Left forelimb (tissue), 1 donor: ENCODE data around the gene ARHGEF12.

Source experiments
- DNase-seq: peaks from one replicate; pipeline ENCODE4 v3.0.0-alpha.2; 2018; ENCODE audit warnings: low spot score

Gene ARHGEF12

DNA sequence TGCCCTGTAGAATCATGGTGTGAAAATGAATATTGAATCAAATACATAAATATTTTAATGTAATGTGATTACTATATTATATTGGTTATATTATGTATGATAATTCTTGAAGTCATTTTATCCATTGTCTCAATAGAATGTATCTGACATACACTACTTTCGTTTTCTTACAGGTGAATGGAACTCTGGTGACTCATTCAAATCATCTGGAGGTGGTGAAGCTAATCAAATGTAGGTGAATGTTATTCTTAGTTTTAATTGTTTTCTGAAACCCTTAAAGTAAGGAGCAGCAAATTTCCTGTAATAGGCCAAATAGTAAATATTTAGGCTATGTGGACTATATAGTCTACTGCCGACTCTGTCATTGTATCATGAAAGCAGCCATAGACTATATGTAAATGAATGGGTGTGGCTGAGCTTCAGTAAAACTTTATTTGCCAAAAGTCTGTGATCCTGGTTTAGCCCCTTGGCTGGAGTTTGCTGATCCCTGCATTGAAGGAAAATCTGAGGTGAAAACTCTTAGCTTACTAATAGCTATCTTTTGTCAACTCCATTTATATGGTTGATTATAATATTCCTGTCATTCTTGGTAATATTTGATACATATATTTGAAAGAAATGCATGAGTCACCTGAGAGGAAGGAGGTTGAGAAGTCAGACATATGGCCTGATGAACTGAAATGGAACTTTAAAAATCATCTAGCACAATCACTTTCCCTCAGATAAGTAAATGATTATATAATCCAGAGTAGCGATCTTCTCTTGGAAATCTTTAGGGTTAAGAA is 88.2 kb downstream of the ARHGEF12 start:
- DNase-seq: no peak

DNA sequence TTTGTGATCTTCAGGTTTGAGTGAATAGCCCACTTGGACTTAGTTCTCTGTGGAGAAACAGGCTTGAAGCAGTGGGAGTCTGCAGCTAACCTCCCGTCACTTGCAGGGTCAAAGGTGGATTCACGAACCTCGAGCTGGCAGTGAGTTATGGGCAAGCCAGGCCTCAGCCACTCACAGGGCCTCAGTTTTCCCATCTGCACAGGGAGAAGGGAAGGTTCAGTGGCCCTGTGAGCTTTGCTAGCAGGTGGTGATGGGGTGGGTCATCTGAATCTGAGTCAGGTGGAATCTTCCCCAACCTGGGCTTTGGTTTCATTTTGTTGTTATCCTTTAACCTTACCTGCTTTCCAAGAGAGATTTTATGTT is 88.7 kb downstream of the ARHGEF12 start:
- no peak for DNase-seq

DNA sequence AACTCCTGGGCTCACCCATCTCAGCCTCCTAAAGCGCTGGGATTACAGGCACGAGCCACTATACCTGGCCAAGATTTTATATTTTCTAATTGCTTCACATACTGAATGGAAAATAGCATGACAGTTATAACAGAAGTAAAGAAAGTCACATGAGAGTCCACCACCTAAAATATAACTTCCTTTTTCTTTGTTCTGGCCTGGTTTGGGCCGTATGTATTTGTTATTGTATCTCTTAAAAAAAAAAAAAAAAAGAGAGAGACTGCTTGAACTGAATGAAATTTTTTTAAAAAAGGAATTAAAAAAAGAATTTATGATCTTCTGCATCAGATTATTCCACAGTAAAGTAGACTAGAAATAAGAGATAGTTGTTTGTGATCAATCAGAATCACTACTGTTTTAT is 89.3 kb downstream of the ARHGEF12 start:
- DNase-seq: no peak

GRCh38 chr11:120430146-120430545 is 93.9 kb downstream of the ARHGEF12 start:
- no peak for DNase-seq

DNA sequence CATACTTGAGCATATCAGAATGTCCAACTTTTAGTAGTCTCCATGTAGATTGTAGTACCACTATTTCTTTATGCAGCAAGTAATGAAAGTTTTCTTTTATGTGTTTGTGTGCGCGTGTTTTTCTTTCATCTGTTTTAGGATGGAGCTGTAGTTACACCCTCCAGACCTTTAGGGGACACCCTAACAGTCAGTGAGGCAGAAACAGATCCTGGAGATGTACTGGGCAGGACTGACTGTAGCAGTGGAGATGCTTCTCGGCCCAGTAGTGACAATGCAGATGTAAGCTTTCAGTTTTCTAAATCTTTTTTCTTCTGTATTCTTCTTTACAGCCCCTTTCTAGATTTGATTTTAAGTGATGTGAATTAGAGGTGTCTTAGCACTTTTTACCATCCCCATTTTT is 95.4 kb downstream of the ARHGEF12 start:
- no peak for DNase-seq

DNA sequence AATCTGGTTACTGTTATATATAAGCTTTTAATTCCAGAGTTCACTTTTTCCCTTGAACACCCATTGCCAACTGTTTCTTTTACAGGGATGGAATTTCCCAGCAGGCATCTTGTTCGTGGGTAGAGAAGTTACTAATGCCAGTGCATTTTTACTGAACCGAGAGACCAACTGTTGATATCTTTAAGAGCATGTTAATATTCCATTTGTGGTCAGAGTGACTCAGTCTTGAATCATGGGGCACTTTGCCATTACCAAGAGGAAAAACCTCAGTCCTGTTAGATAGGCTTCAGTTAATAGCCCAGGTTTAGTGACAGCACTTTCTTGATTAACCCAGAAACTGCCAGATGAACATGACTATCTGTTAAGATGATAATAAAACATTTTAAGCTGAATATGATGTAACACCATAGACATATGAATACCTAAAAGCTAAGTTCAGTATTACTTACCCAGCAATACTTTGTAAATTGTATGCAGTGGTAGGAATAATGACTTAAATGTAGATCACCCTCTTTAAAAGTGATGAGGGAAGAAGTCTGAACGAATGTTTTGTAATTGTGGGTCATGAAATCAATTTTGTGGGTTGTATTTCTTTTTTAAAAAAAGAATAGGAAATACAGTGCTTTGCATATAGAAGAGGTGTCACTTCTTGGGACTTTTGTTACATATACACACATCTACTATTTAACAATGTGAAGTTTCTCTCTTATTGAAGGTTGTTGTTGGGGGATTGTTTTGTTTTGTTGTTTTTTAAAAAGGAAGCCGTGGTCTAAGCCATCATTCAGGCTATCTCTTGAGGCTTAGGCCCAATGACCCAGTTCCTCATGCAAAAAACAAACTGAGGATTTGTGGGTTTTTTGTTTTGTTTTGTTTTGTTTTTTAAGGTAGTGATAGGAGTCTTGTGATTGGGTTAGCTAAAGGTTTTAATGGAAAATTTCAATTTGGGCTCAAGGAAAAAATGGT is 96.1 kb downstream of the ARHGEF12 start:
- no peak for DNase-seq

DNA sequence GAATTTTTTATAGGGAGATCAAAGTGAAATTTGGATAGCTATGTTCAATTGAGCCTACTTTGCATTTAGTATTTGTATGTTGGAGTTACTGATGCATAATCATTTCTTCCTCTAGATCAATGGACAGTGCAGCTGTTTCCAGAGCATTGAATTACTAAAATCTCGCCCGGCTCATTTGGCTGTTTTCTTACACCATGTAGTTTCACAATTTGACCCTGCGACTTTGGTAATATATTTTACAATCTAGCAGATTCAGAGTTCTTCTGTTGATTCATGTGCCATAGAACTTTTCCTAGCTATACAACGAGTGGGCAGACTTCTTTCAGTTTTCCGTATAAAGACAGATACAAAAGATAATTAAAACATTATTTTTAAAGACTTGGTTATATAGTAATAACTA is 105.4 kb downstream of the ARHGEF12 start:
- DNase-seq: no peak

DNA sequence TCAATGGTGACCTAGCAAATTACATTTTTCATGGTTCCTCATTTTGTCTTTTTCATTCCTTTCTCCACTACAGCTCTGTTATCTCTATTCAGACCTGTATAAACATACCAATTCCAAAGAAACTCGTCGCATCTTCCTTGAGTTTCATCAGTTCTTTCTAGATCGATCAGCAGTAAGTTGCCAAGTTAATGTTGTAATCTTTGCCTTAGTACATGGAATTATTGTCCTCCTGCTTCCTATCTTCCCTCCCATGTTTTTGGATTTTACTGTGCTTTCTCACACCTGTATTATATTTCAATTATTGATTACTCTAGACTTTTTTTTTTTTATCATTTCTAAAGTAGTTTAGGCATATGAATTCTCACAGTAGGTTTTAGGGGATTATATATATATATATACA is 105.8 kb downstream of the ARHGEF12 start:
- DNase-seq: no peak

- no peak for DNase-seq
These were observed 110.6 kb downstream of the ARHGEF12 start for GRCh38 chr11:120446802-120447201.

GRCh38 chr11:120448240-120448639 is 112.0 kb downstream of the ARHGEF12 start:
- no peak for DNase-seq

DNA sequence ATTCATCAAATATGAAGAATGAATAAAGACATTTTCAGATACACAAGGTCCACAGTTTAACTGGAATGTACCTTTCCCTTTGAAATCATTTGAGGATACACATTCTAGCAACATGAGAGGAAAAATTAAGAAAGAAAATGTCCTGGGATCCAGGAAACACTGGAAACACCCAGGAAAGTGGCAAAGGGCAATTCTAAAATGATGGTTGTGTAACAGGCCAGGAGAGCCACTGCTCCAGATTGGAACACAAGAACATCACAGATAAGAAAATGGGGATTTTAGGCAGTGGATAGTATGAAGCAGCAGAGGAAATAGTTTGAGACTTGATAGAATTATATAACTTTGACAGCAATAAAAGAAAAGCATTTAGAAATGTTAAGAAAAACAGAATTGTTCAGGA is 119.3 kb downstream of the ARHGEF12 start:
- no peak for DNase-seq

DNA sequence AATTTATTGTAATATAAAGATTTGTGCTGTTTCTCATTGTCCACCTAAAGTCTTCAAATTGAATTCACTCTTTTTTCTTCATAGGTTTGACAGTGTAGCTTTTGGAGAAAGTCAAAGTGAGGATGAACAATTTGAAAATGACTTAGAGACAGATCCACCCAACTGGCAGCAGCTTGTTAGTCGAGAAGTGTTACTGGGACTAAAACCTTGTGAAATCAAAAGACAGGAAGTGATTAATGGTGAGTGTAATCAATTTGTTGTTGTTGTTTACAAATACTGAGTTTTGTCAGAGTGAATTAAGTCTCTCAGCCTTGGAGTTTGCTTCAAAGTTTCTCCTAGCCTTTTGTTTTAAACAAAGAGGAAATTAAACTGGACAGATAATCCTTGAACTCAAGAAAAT is 121.8 kb downstream of the ARHGEF12 start:
- no peak for DNase-seq

- DNase-seq: no peak
These were observed 126.6 kb downstream of the ARHGEF12 start for GRCh38 chr11:120462825-120463224.

GRCh38 chr11:120465921-120466534 is 129.8 kb downstream of the ARHGEF12 start:
- DNase-seq: no peak

DNA sequence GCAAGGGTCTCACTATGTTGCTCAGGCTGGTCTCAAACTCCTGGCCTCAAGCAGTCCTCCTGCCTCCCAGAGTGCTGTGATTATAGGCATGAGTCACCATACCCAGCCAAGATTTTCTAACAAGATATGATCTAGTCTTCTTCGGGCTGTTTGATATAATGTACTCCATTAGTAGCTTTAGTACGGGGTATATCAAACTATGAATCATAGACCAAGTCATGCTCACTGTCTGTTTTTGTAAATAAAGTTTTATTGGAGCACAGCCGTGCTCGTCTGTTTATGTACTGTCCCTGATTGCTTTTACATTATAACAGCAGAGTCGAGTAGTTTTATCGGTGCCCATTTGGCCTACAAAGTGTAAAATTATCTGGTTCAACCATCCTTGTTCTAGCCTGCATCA is 131.4 kb downstream of the ARHGEF12 start:
- no peak for DNase-seq

DNA sequence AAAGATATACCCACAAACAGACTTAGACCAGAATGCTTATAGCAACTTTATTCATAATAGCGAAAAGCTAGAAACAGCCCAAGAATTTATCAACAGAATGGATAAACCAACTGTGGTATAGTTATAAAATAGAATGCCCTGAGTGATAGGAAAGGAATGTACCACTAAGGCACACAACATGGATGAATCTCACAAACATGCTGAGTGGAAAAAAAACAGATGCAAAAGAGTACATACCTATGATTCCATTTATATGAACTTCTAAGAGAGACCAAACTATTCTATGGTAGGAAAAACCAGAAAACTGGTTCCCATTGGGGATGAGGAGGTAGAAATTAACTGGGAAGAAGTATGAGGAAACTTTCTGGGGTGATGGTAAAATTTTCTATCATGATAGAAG is 134.9 kb downstream of the ARHGEF12 start:
- no peak for DNase-seq

GRCh38 chr11:120471994-120472393 is 135.8 kb downstream of the ARHGEF12 start:
- DNase-seq: no peak

- DNase-seq: no peak
These were observed 137.3 kb downstream of the ARHGEF12 start for GRCh38 chr11:120473503-120473902.

DNA sequence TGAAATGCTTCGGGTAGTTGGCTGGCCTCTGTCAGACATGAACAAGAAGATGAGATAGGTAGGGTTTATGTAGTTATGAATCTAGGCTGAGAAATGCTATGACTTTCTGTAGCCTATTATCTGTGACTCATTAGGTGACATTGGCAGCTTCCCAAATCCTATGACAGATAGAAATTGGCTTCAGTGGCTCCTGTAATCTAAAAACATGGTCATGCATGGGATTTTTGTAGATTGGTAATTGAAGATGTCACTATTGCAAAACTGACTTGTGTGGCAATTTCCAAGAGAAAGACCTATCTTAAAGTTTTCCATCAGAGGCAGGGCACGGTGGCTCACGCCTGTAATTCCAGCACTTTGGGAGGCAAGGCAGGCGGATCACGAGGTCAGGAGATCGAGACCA is 145.9 kb downstream of the ARHGEF12 start:
- no peak for DNase-seq

DNA sequence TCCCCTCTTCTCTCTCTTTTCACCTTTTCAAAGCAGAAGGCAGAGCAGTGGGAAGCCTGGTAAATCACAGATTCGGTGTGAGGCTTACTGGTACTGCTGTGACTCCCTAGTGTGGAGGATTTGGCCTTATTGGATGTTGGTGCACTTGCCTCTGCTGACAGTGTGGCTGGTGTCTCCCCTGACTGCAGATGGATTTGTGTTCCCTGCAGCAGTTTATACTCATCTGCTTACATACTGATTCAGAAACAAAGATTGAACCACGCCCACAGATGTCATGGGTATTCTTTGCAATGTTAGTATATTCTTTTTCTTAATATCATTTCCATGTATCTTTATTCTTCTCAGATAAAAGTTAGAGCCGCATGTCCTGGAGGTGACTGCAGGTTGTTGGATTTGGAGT is 148.5 kb downstream of the ARHGEF12 start:
- DNase-seq: no peak

- no peak for DNase-seq
These were observed 149.9 kb downstream of the ARHGEF12 start for GRCh38 chr11:120486138-120486537.

GRCh38 chr11:120489799-120490198 is 153.6 kb downstream of the ARHGEF12 start:
- DNase-seq: no peak

DNA sequence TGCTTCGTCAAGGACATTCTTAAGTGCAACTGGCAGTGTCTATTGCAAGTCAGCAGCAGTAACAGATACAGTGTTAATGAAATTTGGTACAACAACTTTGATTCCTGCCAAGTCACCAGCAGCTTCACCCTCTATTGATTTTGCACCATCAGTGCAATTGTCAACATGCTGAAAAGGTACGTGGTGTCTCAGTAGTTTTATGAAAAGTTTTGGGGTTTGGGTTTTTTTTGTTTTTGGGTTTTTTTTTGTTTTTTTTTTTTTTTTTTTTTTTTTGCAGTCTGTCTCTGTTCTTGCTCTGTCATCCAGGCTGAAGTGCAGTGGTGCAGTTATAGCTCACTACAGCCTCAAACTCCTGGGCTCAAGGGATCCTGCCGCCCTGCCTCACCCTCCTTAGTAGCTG is 156.3 kb downstream of the ARHGEF12 start:
- DNase-seq: no peak
